IMR-90 (cell line): ENCODE data around the gene OR2C1. TPM values are rescaled to one million over a fixed set of nuclear protein-coding genes. Genes with fewer than 3 reads are reported as not detected.

Experiments used
- ATAC-seq: fragments of 200-7000 bp; cut with Tn5 transposase; 2 replicates; pipeline ENCODE4 v1.9.1; 2020; ENCODE audit warnings: low read depth, mild to moderate bottlenecking, moderate library complexity
- BruUV-seq: library from RNA; stranded (reverse); fragments of 400-500 nt; replicated peaks from 2 replicates; lab custom pipeline; 2021; lab: Mats Ljungman, UMichigan
- CTCF ChIA-PET: fragments of 300-600 bp; formaldehyde crosslinking; extraction: SDS; loops from one replicate; lab custom pipeline; 2021; ENCODE audit warnings: antibody characterized with exemption; lab: Yijun Ruan, JAX
- POLR2A ChIA-PET: fragments of 300-600 bp; sonication (Branson Sonifier 250); formaldehyde crosslinking; loops from one replicate; lab custom pipeline; 2022; ENCODE audit warnings: antibody characterized with exemption; ENCODE audit not compliant: unreplicated experiment; lab: Charles Lee
- DNase-seq: peaks from one replicate; pipeline ENCODE4 v3.0.0; 2013
- H2AFZ ChIP-seq: replicated peaks from 2 replicates; pipeline ENCODE3; 2013; ENCODE audit warnings: low read length, mild to moderate bottlenecking; ENCODE audit not compliant: poor library complexity
- H2AK5ac ChIP-seq: 2 replicates; pipeline ENCODE4 v1.6.1; 2013; ENCODE audit warnings: low read depth, low read length, inconsistent platforms
- H2AK9ac ChIP-seq: replicated peaks from 2 replicates; pipeline ENCODE3; 2013; ENCODE audit warnings: mild to moderate bottlenecking, low read depth, low read length, moderate library complexity; ENCODE audit not compliant: poor library complexity
- H2BK120ac ChIP-seq: 2 replicates; pipeline ENCODE4 v1.6.1; 2013; ENCODE audit warnings: low read depth, low read length, inconsistent platforms
- H2BK15ac ChIP-seq: 3 replicates; pipeline ENCODE4 v1.6.1; 2013; ENCODE audit warnings: low read depth, low read length, inconsistent platforms
- H2BK20ac ChIP-seq: 2 replicates; pipeline ENCODE4 v1.6.1; 2013; ENCODE audit warnings: low read depth, mild to moderate bottlenecking, inconsistent platforms, low read length, moderate library complexity
- H2BK5ac ChIP-seq: 2 replicates; pipeline ENCODE4 v1.6.1; 2013; ENCODE audit warnings: mild to moderate bottlenecking, low read depth, low read length, inconsistent platforms; ENCODE audit not compliant: poor library complexity, severe bottlenecking
- H3K14ac ChIP-seq: replicated peaks from 2 replicates; pipeline ENCODE4 v1.6.1; 2013; ENCODE audit warnings: low read depth, low read length, inconsistent platforms
- H3K18ac ChIP-seq: 2 replicates; pipeline ENCODE4 v1.6.1; 2013; ENCODE audit warnings: low read depth, low read length, control low read depth
- H3K23ac ChIP-seq: 2 replicates; pipeline ENCODE4 v1.6.1; 2013; ENCODE audit warnings: low read depth, low read length, inconsistent platforms
- H3K27ac ChIP-seq: 2 replicates; pipeline ENCODE4 v1.5.1; 2013; ENCODE audit warnings: mild to moderate bottlenecking, control low read depth, low read length; ENCODE audit not compliant: insufficient read depth
- H3K27me3 ChIP-seq: 2 replicates; pipeline ENCODE4 v1.6.1; 2013; ENCODE audit warnings: low read length; ENCODE audit not compliant: control insufficient read depth, insufficient read depth
- H3K36me3 ChIP-seq: 2 replicates; pipeline ENCODE4 v1.6.1; 2013; ENCODE audit warnings: low read length, mixed read lengths; ENCODE audit not compliant: control insufficient read depth, insufficient read depth
- H3K4ac ChIP-seq: 2 replicates; pipeline ENCODE4 v1.6.1; 2013; ENCODE audit warnings: low read depth, low read length, inconsistent platforms
- H3K4me1 ChIP-seq: 2 replicates; pipeline ENCODE4 v1.6.1; 2013; ENCODE audit warnings: low read length, mixed read lengths; ENCODE audit not compliant: control insufficient read depth, insufficient read depth
- H3K4me2 ChIP-seq: 2 replicates; pipeline ENCODE4 v1.6.1; 2013; ENCODE audit warnings: low read depth, mild to moderate bottlenecking, control low read depth, low read length, moderate library complexity
- H3K4me3 ChIP-seq: 2 replicates; pipeline ENCODE4 v1.5.1; 2013; ENCODE audit warnings: low read depth, mild to moderate bottlenecking, control low read depth, low read length, moderate library complexity; ENCODE audit not compliant: insufficient read depth
- H3K56ac ChIP-seq: 2 replicates; pipeline ENCODE4 v1.6.1; 2013; ENCODE audit warnings: low read length, inconsistent platforms; ENCODE audit not compliant: insufficient read depth; ENCODE audit errors: extremely low read depth
- H3K79me1 ChIP-seq, 2 experiments: 2 replicates each; pipeline ENCODE4 v1.6.1; 2013; ENCODE audit warnings: low read length in 2 of 2, inconsistent platforms in 1 of 2, low read depth in 1 of 2
- H3K9ac ChIP-seq: 2 replicates; pipeline ENCODE4 v1.6.1; 2013; ENCODE audit warnings: low read depth, low read length, control low read depth
- H3K9me1 ChIP-seq: 2 replicates; pipeline ENCODE4 v1.6.1; 2013; ENCODE audit warnings: low read length, inconsistent platforms; ENCODE audit not compliant: insufficient read depth
- H3K9me3 ChIP-seq: 2 replicates; pipeline ENCODE4 v1.6.1; 2013; ENCODE audit warnings: low read length; ENCODE audit not compliant: control insufficient read depth, insufficient read depth
- H4K20me1 ChIP-seq: 2 replicates; pipeline ENCODE4 v1.6.1; 2013; ENCODE audit warnings: low read length, inconsistent platforms; ENCODE audit not compliant: insufficient read depth
- H4K5ac ChIP-seq: 2 replicates; pipeline ENCODE4 v1.6.1; 2013; ENCODE audit warnings: mild to moderate bottlenecking, low read depth, low read length, control low read depth
- H4K8ac ChIP-seq, 2 experiments: 2 replicates each; pipeline ENCODE4 v1.6.1; 2013; ENCODE audit warnings: low read depth in 2 of 2, low read length in 2 of 2, control low read depth in 1 of 2, inconsistent platforms in 1 of 2
- H4K91ac ChIP-seq: 2 replicates; pipeline ENCODE4 v1.6.1; 2013; ENCODE audit warnings: low read depth, low read length, inconsistent platforms; ENCODE audit not compliant: insufficient read depth
- BHLHE40 ChIP-seq: fragments of 150-350 bp; IDR thresholded peaks from 2 replicates; pipeline ENCODE4 v1.6.1; 2016; ENCODE audit warnings: mild to moderate bottlenecking, low read depth, low read length
- MAZ ChIP-seq: IDR thresholded peaks from 2 replicates; pipeline ENCODE4 v1.6.1; 2012; ENCODE audit warnings: low read depth, mild to moderate bottlenecking, low read length, improper control_type of control experiment, moderate library complexity, borderline replicate concordance
- POLR2A ChIP-seq: IDR thresholded peaks from 2 replicates; pipeline ENCODE4 v1.6.1; 2012; ENCODE audit warnings: mild to moderate bottlenecking, low read depth, low read length
- RFX5 ChIP-seq: IDR thresholded peaks from 2 replicates; pipeline ENCODE4 v1.8.0; 2012; ENCODE audit warnings: low read depth, mild to moderate bottlenecking, low read length, moderate library complexity
- WGBS, 2 experiments: methylation state at CpG; one replicate each; pipeline versions ENCODE4 v1.1.5 to v1.1.7; 2013; ENCODE audit warnings: missing lambda C conversion rate in 2 of 2; ENCODE audit not compliant: insufficient read length in 1 of 2; ENCODE audit errors: extremely low coverage in 2 of 2; 5-methylcytosine and 5-hydroxymethylcytosine counted together
- dilution Hi-C: fragments of 300-500 bp; cut with HindIII; formaldehyde crosslinking; loops from one replicate; pipeline ENCODE4 v1.14.3; 2018; ENCODE audit warnings: low sequenced_read_pairs; ENCODE audit not compliant: unreplicated experiment
- in situ Hi-C: fragments of 300-500 bp; cut with MboI; formaldehyde crosslinking; loops from 3 replicates; pipeline ENCODE4 v1.14.3; 2019; ENCODE audit warnings: low sequenced_read_pairs, inconsistent platforms, mixed read lengths
- intact Hi-C: fragments of 100-400 bp; cut with micrococcal nuclease; formaldehyde crosslinking; loops from 2 replicates; pipeline ENCODE4 v1.10.0; 2022
- polyA plus RNA-seq, 3 experiments: library from polyadenylated mRNA; depleted of rRNA; stranded (reverse); fragments of >200 nt; gene quantifications; 2 replicates each; pipeline ENCODE4 v1.2.3, GENCODE V29; 2012; ENCODE audit warnings: low replicate concordance in 1 of 3
- total RNA-seq: library from RNA; depleted of rRNA; stranded (reverse); fragments of >200 nt; gene quantifications from 2 replicates; pipeline ENCODE4 v1.2.3, GENCODE V29; 2012
- TF ChIP-seq, protein P1 (sequence below): fragments of 150-350 bp; IDR thresholded peaks from 2 replicates; pipeline ENCODE4 v1.6.1; 2016; ENCODE audit warnings: low read depth, mild to moderate bottlenecking, low read length, moderate library complexity, borderline replicate concordance

The OR2C1 gene
- total and polyA plus RNA-seq, 2 of the 4 experiments (the other 2 are of a cell fraction) = under 0.01 to 0.05 TPM

DNA sequence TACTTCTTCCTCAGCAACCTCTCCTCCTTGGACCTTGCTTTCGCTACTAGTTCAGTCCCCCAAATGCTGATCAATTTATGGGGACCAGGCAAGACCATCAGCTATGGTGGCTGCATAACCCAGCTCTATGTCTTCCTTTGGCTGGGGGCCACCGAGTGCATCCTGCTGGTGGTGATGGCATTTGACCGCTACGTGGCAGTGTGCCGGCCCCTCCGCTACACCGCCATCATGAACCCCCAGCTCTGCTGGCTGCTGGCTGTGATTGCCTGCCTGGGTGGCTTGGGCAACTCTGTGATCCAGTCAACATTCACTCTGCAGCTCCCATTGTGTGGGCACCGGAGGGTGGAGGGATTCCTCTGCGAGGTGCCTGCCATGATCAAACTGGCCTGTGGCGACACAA, 429 bp downstream of the OR2C1 start:
- H2BK120ac ChIP-seq = no peak overlapping the region
- ATAC-seq = no peak
- in situ Hi-C loops (no loop called here), intact Hi-C loops (no loop called here), dilution Hi-C loops (no loop called here)
- no peak overlapping the region for H3K4me2 ChIP-seq
- ChIA-PET POLR2A (no interaction called here), CTCF (no interaction called here)
- no peaks in the 10 kb centered on the region for H3K79me1 ChIP-seq
- BruUV-seq = no TSS peak
- H3K23ac ChIP-seq = no peak overlapping the region
- no peak overlapping the region for H4K91ac ChIP-seq
- H3K9me3 ChIP-seq = peaks cover 5% of the 10 kb centered on the region; the same call in 1 of the 2 replicates
- TF ChIP-seq, protein P1, sequence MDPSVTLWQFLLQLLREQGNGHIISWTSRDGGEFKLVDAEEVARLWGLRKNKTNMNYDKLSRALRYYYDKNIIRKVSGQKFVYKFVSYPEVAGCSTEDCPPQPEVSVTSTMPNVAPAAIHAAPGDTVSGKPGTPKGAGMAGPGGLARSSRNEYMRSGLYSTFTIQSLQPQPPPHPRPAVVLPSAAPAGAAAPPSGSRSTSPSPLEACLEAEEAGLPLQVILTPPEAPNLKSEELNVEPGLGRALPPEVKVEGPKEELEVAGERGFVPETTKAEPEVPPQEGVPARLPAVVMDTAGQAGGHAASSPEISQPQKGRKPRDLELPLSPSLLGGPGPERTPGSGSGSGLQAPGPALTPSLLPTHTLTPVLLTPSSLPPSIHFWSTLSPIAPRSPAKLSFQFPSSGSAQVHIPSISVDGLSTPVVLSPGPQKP = no peak
- TF ChIP-seq MAZ = no peak
- no peak for TF ChIP-seq BHLHE40
- TF ChIP-seq RFX5 = no peak
- no peak for TF ChIP-seq POLR2A
- no peak overlapping the region for H4K8ac ChIP-seq
- DNase-seq = no peak
- WGBS, 2 experiments = 65% methylated on average over 2 of the region's 10 CpGs; no CpG with 5 or more reads in 1 of the 2 experiments
- no peak overlapping the region for H2BK15ac ChIP-seq
- no peaks in the 10 kb centered on the region for H3K36me3 ChIP-seq
- H3K27me3 ChIP-seq = no peaks in the 10 kb centered on the region; the same call in 1 of the 2 replicates
- no peak overlapping the region for H3K14ac ChIP-seq
- no peaks in the 10 kb centered on the region for H3K4me1 ChIP-seq
- H2AK5ac ChIP-seq = no peak overlapping the region
- no peak overlapping the region for H3K4me3 ChIP-seq
- no peak overlapping the region for H3K9ac ChIP-seq
- H3K56ac ChIP-seq = no peak overlapping the region
- no peak overlapping the region for H3K4ac ChIP-seq
- no peak overlapping the region for H2AK9ac ChIP-seq
- H2BK5ac ChIP-seq = no peak overlapping the region
- no peak overlapping the region for H4K5ac ChIP-seq
- H3K18ac ChIP-seq = no peak overlapping the region
- H2AFZ ChIP-seq = peak overlapping the region; percentile 4
- H3K27ac ChIP-seq = no peak overlapping the region
- no peaks in the 10 kb centered on the region for H4K20me1 ChIP-seq
- no peak overlapping the region for H2BK20ac ChIP-seq
- H3K9me1 ChIP-seq = no peaks in the 10 kb centered on the region
